Measurements from ENCODE around the gene KCNA5. TPM values are rescaled to one million over a fixed set of nuclear protein-coding genes. Genes with fewer than 3 reads are reported as not detected.

KCNA5 gene
- not detected in 2 replicates for total RNA-seq

GRCh38 chr12:5043589-5044419 is at the start of gene KCNA5:
Gene KCNA5 (plus strand): TSS chr12:5043879. CDS start chr12:5044148, 269 bp downstream.

Other genes starting within 250 kb of the KCNA5 start
- gene KCNA1, start 134.0 kb upstream of the KCNA5 start, total RNA-seq = not detected in 2 replicates